Adipose tissue (tissue), 3 donors: ENCODE measurements around the gene MAST2. TPM values are rescaled to one million over a fixed set of nuclear protein-coding genes. Genes with fewer than 3 reads are reported as not detected.
"Not testable (repeated sequence)": the region's sequence is repeated elsewhere in the genome, so short reads cannot be mapped to it uniquely, and the experiment has no call there.

Experiments used
- H3K27ac ChIP-seq: one replicate; pipeline ENCODE4 v1.5.1; 2013; ENCODE audit warnings: low read depth, low read length
- WGBS, 3 donors: extraction: QIAGEN DNeasy Blood & Tissue Kit; methylation state at CpG; one replicate each; pipeline ENCODE4 v1.1.7; 2013; 5-methylcytosine and 5-hydroxymethylcytosine counted together
- polyA plus RNA-seq, 3 donors: library from polyadenylated mRNA; stranded (reverse); fragments of 200-250 nt; gene quantifications; one replicate each; pipeline ENCODE4 v1.2.3, GENCODE V29; 2013
- donor health status: healthy with polysubstance abuse.
- donor health status: Bipolar disorder and iron deficiency.
- donor health status: healthy.

MAST2 gene
- polyA plus RNA-seq, 3 donors, result 4.4 to 11.4 (median 7.7) TPM

GRCh38 chr1:45953934-45954847, 150.8 kb downstream of the MAST2 start:
- WGBS, 3 donors, result 63 to 67% (median 65%) methylated on average over 9 of the region's 9 CpGs
- no peak overlapping the region for H3K27ac ChIP-seq

GRCh38 chr1:45957684-45958083, 154.3 kb downstream of the MAST2 start:
- no peak overlapping the region for H3K27ac ChIP-seq
- 56 to 82% (median 68%) methylated on average over 2 of the region's 2 CpGs for WGBS, 3 donors

- H3K27ac ChIP-seq, result no peak overlapping the region
Observed at GRCh38 chr1:45958317-45958716, 154.9 kb downstream of the MAST2 start.

GRCh38 chr1:45960930-45961715, 157.7 kb downstream of the MAST2 start:
- H3K27ac ChIP-seq, result no peak overlapping the region

- not testable (repeated sequence) for H3K27ac ChIP-seq
- WGBS, 3 donors, result 96 to 99% (median 98%) methylated on average over 4 of the region's 4 CpGs
Observed at GRCh38 chr1:45961936-45962335, 158.5 kb downstream of the MAST2 start.

GRCh38 chr1:45968941-45969666, 165.7 kb downstream of the MAST2 start:
- 91 to 94% (median 93%) methylated on average over 9 of the region's 9 CpGs for WGBS, 3 donors
- H3K27ac ChIP-seq, result no peak overlapping the region

- 96 to 97% (median 97%) methylated on average over 3 of the region's 3 CpGs for WGBS, 3 donors
Observed at GRCh38 chr1:45969866-45970265, 166.5 kb downstream of the MAST2 start.

GRCh38 chr1:45971335-45971734, 167.9 kb downstream of the MAST2 start:
- H3K27ac ChIP-seq, result no peak overlapping the region
- WGBS, 3 donors, result 83 to 96% (median 92%) methylated on average over 3 of the region's 3 CpGs

More at GRCh38 chr1:45969866-45970265, 166.5 kb downstream of the MAST2 start:
- H3K27ac ChIP-seq, result no peak overlapping the region

- no peak overlapping the region for H3K27ac ChIP-seq
- WGBS, 3 donors, result 76 to 94% (median 88%) methylated on average over 5 of the region's 5 CpGs
Observed at GRCh38 chr1:45971922-45972531, 168.6 kb downstream of the MAST2 start.

- H3K27ac ChIP-seq, result no peak overlapping the region
- WGBS, 3 donors, result 88 to 94% (median 92%) methylated on average over 2 of the region's 2 CpGs
Observed at GRCh38 chr1:45972621-45973020, 169.2 kb downstream of the MAST2 start.

- 91 to 97% (median 95%) methylated on average over 3 of the region's 3 CpGs for WGBS, 3 donors
- H3K27ac ChIP-seq, result no peak overlapping the region
Observed at GRCh38 chr1:45973121-45973520, 169.7 kb downstream of the MAST2 start.

GRCh38 chr1:45974541-45975269, 171.3 kb downstream of the MAST2 start:
- H3K27ac ChIP-seq, result no peak overlapping the region
- 93 to 98% (median 97%) methylated on average over 1 of the region's 1 CpG for WGBS, 3 donors

GRCh38 chr1:45976623-45977022, 173.2 kb downstream of the MAST2 start:
- WGBS, 3 donors, result 90 to 91% (median 90%) methylated on average over 3 of the region's 3 CpGs
- H3K27ac ChIP-seq, result no peak overlapping the region

GRCh38 chr1:45979074-45979777, 175.8 kb downstream of the MAST2 start:
- H3K27ac ChIP-seq, result no peak overlapping the region
- 21 to 71% (median 60%) methylated on average over 2 of the region's 2 CpGs for WGBS, 3 donors

- H3K27ac ChIP-seq, result no peak overlapping the region
- 85 to 96% (median 92%) methylated on average over 5 of the region's 5 CpGs for WGBS, 3 donors
Observed at GRCh38 chr1:45979778-45980176, 176.4 kb downstream of the MAST2 start.

GRCh38 chr1:45982359-45982758, 178.9 kb downstream of the MAST2 start:
- no peak overlapping the region for H3K27ac ChIP-seq
- WGBS, 3 donors, result 84 to 95% (median 89%) methylated on average over 2 of the region's 2 CpGs

GRCh38 chr1:45983967-45984366, 180.6 kb downstream of the MAST2 start:
- no peak overlapping the region for H3K27ac ChIP-seq
